ENCODE results near the gene MTMR10.
A peak's percentile ranks its signal among the peaks of the same experiment; 100 is the strongest.

Gene MTMR10

DNA sequence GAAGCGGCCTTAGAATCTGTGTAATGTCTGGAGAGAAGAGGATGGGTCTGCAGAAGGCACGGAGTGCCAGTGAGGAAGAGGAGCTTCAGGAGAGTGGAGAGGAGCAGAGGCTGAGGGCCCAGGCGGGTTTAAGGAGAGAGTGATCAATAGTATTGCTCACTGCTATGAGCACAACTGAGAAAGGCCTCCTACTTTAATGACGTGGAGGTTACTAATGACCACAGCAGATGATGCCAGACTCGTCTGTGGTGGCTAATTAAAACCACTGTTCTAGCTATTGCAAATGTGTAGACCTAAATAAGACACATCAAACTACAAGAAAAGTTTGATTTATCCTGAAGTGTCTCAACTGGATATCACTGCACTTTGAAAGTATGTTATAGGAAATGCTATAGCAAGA lies 33.2 kb downstream of the MTMR10 start:
- DNase-seq (ENCODE audit: low read depth, low spot score): no peak

DNA sequence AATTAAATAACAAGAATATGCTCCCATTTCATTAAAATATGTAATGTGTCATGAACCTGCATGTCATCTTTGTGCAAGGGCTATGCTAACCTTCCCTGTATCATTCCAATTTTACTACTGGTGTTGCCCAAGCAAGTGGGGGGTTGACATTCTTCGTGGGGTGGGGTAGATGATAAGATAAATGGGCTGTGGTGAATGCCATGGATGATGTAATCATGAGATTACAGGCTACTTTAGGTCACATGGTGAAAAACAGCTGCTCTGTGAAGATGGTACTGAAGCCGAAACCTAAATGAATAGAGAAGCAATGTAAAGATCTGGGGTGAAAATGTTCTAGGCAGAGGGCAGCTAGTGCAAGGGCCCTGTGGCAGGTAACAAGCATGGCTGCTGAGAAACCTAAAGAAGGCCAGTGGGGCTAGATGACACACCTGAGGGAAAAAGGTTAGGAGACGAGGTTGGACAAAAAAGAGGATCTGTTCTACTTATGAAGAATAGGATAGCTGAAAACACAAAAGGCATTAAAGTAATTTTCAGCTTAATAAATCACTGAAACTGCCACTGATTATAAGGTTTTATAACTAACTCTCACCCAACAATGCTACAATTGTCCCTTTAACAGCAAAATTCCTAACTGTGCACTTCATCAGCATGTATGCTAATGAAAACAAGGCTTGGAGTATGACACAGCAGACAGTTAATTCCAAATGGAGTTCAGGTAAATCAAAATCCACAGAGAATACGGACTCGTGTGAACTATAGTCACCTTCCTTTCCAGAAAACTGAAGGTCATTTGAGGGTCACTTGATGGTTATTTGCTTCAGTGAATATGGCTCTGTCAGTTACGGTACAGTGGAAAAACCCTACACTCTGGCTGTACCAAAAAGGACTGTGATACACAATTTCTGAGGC lies 35.0 kb downstream of the MTMR10 start:
- no peak for DNase-seq (ENCODE audit: low read depth, low spot score)

DNA sequence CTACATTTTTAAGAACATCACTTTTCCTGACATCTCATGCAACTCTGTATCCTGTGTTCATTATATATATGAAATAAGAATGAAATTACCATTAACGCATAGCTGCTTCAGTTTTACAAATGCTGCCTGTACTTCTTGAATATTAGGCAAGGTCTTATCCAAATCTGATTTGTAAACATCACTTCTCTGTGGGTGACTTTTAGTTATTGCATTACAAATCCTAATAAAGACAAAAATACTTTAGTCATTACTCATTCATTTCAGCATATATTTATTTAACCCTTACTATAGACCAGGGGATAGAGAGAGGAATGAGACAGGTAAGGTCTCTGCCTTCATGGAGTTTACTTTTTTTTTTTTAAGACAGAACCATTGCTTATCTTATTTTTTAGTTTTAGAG lies 36.8 kb downstream of the MTMR10 start:
- no peak for DNase-seq (ENCODE audit: low read depth, low spot score)

DNA sequence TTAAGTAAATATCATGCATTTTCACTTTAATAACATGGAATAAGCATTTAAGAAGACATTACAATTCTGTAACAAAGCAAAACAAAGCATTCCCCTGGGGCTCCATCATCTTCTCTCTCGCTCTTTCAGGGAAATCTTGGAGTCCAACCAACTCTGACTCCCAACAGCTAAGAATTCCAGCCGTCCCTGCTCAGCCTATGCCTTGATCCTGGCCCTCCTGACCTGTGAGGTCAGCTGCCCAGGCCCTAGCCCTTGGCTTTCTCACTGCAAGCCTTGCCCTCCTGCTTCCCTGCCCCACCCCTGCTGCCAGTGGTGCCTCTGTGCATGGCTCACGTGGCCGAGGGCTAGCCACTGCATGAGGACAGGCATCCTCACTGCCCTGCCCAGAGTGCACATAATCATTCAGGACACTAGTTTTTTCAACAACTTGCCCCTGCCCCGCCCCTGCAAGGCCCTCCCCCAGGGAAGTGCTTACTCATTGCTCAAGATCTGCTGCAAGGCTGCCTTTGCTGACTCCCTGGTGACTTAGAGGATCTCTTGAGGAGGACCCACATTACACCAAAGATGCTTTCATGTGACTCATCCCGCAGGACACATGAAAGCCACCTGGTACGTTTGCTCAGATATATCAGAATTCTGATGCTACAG lies 37.6 kb downstream of the MTMR10 start:
- peak; percentile 54 for DNase-seq (ENCODE audit: low read depth, low spot score)

DNA sequence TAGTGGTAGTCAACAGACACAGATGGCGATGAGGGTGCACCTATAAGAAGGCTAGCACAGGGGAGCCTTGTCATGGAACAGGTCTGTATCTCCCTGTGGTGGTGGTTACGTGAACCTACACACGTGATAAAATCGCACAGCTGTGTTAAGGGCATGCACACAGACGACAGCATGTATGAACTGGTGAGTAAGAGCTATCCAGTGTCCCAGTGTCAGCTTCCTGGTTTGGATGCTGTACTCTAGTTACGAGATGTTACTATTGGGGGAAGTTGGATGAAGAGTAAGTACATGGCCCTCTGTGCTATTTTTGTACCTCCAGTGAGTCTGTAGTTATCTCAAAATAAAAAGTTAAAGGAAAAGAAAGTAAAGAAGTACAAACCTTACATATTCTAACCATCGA lies 38.2 kb downstream of the MTMR10 start:
- no peak for DNase-seq (ENCODE audit: low read depth, low spot score)

DNA sequence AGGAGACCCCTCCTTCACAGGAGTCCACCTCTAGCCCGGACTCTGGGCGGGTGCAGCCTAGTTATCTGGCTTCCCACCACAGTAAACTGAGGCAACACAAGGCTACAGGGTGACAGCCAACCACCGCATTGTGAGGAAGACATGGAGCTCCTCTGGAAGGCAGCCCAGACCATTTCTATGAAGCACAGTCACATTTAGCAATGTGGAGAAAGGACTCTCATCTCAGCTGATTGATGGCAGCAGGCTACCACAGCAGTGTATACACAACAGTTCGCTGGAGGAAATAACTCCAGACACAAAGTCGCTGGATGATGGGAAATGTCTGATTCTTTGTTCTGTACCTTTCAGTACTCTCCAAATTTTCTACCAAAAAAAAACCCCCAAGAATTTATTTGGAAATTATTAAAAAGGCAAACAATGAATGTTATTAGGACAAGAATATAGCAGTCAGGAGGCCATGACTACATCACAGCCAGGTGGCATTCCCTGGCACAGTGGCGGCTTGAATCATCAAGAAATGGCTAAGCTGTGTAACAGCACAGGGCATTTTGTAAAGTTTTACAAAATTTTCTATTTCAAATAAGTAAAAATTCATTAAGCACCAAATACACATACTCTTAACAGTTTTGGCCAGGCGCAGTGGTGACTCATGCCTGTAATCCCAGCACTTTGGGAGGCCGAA lies 47.6 kb downstream of the MTMR10 start:
- no peak for DNase-seq (ENCODE audit: low read depth, low spot score)

DNA sequence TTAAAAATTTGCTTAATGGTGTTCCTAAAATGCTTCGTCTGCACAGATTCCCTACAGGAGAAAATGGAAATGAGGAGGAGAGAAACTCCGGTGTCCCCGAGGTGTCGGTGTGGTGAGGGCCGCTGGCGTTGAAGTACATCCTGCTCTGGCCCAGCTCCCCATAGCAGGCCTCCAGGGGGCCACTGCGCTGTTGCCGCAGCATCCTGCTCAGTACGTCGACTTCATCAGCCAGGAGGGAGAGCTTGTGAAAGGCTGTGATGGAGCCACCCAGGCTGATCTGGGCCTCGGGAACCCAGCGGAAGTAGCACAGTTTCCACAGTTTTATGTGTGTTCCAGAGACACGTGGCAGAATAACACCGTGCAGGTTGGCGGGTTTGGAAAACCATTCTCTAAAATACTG lies 49.9 kb downstream of the MTMR10 start:
- DNase-seq (ENCODE audit: low read depth, low spot score): peak; percentile 14

DNA sequence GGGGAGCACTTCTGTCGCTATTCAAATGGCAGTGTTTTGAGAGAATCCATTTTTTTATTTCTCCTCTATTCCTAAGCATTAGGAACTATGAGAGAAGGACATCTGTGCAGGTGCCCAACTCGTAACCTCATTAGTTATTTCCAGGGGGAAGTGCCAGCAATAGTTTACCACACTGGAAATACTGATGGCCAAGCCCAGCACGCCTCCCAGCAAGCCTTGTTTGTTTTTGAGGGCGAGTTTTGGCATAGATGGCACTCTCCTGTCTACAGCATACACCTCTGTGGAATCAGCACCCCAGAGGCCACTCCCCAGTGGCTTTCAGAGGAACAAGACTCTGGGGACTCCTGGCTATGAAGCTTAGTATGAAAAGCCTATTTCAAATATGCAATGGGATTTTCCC lies 51.1 kb downstream of the MTMR10 start:
- DNase-seq (ENCODE audit: low read depth, low spot score): no peak

DNA sequence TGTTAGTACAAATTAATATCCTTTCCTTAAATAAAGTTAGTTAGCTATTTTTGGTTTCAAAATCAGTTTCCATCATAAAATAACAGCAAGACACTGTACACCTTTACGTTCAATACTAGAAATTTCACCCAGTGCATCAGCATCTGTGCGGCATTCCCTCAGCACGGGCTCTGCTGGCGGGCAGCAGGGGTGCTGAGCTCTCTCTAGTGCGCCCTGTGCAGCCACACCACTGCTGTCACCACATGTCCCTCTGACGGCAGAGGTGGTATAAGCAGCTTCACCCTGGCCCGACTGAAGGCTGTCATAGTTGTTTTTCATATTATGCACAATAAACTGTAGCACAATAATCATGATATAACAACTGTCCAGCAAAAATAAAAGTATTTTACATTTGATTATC lies 52.3 kb downstream of the MTMR10 start:
- no peak for DNase-seq (ENCODE audit: low read depth, low spot score)

DNA sequence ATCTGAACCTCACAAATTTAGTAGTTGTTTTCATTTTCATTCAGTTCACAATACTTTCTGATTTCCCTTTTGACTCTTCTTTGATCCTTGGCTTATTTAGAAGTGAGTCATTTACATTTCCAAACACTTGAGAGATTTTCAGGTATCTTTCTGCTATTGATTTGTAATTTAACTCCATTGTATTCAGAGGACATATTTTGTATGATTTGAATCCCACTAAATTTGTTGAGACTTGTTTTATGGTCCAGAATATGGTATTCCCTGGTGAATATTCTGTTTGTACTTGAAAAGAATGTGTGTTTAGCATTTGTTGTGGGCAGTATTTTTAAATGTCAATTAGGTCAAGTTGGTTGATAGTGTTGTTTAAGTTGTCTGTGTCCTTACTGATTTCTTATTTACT lies 58.1 kb downstream of the MTMR10 start:
- DNase-seq (ENCODE audit: low read depth, low spot score): no peak

DNA sequence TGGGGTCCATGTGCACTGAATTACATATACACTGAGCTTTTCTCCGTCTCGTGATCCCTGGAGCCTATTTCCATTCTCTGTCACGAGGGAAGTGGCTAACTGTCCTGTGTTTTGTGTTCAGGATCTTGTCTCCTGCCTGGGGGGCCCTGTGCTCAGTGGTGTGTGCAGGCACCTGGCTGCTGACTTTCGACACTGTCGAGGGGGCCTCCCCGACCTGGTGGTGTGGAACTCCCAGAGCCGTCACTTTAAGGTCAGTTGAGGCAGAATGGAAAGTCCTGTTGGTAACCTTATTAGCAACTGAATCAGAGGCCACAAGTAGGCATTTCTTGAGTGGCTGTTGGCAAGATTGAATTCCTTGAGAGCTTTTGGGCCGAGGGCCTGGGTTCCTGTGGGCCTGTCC lies 61.0 kb downstream of the MTMR10 start:
- DNase-seq (ENCODE audit: low read depth, low spot score): no peak

DNA sequence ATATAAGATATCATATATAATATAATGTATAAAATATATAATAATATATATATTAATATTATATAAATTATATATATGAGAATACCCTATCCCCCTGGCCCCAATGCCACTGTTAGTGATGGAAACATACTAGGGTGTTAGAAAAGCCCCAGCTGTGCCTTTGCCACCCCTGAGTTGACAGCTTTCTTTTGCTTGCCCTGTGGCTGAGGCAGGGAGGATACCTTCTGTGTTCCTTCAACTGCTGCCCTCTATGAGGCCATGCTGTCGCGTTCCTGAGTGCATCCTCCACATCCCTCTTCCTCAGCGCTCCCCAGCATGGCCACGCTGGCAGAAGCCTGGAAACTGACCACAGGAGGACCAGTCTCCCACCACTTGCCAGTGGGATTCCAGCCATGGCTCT lies 61.4 kb downstream of the MTMR10 start:
- DNase-seq (ENCODE audit: low read depth, low spot score): no peak

DNA sequence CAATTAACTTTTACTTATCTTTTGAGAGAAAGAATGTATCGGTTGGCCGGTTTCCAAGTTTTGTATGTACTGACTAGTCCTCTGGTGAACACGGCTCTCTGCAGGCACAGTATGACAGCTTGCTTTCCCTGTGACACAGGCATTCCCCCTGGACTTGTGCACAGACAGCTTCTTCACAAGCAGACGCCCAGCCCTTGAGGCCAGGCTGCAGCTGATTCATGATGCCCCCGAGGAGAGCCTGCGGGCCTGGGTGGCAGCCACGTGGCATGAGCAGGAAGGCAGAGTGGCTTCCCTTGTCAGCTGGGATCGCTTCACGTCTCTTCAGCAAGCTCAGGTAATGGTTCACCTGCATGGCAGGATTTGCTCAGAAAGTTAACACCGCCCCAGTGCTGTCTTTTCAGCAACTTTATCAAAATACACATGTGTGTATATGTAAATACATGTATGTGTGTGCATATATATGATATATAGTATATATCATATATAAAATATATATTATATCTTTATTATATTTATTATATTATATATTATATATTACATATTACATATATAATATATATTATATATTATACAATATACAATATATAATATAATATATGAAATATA lies 62.3 kb downstream of the MTMR10 start:
- DNase-seq (ENCODE audit: low read depth, low spot score): no peak

DNA sequence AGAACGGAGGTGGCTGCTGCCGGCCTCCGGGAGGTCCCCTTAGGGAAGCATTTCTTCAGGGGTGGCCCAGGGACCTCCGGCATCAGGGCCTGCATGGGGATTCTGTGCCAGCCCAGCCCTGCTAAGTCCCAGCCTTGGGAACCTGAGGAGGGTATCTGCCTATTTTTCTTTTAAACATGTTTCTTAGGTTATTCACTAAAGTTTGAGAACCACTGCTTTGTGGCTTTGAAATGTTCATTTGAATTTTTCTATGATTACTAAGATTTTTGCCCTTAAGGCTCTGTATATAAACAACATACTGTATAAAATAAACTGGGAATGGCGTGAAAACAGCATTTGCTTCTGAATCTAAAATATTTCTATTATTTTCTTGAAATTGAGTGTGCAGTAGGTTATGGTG lies 63.4 kb downstream of the MTMR10 start:
- DNase-seq (ENCODE audit: low read depth, low spot score): no peak

DNA sequence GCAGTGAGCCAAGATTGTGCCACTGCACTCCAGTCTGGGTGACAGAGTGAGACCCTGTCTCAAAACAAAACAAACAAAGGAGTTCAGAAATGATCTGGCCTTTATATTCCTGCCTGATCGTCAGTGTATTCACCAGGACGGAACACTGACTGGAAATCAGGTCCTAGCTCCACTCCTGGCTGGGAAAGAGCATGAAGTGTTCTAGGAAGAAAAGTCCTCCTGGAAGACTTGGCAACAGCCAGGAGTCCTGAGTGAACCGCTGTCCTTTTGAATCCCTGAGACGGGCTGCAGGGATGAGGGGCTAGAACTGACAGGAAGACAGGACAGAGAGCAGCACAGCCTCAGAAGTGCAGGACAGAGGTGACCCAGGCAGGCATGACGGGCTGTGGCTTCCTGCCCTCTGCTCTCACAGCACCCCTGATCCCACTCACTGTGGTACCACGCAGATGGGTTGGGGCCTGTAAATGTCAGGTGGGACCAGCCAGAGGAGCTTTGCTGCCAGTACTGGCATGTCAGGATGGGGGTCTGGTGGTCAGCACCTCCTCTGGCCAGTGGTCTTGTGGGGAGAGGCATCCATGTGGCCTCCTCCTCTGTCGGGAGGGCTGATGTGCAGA lies 64.2 kb downstream of the MTMR10 start:
- DNase-seq (ENCODE audit: low read depth, low spot score): no peak

DNA sequence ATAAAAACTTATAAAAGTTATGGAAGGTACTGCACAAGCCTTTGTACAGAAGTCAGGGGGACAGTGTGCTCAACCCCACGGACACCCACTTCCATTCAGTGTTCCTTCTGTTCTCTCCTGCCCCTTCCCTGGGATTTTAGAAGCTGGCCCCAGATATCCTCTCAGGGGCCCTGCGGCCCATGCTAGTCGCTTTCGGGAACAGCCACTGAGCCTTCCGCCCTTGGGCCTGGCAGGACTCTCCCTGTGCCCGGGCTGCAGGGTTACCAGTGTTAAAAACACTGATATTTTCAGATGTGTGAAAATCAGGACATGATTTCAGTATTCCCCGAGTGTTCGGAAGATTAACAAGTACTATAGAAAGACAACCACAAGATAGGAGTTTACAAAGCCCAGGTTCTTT lies 65.3 kb downstream of the MTMR10 start:
- no peak for DNase-seq (ENCODE audit: low read depth, low spot score)

DNA sequence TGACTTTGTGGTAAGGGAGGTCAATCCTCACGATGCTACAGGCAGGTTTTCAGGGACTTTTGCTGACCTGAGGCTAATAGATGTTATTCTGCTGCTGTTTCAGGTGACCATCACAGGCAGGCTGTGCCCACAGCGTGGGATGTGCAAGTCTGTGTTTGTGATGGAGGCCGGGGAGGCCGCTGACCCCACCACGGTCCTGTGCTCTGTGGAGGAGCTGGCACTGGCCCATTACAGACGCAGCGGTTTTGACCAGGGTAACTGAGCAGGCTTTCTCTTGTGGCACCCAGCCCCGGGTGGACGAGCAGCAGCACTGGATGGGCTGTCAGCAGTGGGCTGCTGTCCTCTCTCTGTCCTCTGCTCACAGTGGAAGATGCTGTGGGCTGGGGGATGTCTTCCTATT lies 65.7 kb downstream of the MTMR10 start:
- DNase-seq (ENCODE audit: low read depth, low spot score): no peak

DNA sequence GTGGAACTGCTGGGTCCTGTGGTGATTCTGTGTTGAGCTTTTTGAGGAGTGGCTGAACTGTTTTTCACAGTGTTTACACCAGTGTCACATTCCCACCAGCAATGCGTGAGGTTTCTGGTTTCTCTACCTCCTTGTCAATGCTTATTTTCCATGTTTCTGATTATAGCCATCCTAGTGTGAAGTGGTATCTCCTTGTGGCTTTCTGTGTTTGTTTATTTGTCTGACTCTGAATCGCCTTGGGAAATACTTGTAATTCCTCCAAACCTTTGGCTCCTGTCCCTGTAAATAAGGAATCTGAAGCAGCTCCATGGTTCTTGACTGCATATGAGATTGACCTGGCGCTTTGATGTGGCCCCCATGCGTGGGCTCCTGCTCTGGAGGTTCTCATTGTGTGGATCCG lies 67.1 kb downstream of the MTMR10 start:
- DNase-seq (ENCODE audit: low read depth, low spot score): no peak

DNA sequence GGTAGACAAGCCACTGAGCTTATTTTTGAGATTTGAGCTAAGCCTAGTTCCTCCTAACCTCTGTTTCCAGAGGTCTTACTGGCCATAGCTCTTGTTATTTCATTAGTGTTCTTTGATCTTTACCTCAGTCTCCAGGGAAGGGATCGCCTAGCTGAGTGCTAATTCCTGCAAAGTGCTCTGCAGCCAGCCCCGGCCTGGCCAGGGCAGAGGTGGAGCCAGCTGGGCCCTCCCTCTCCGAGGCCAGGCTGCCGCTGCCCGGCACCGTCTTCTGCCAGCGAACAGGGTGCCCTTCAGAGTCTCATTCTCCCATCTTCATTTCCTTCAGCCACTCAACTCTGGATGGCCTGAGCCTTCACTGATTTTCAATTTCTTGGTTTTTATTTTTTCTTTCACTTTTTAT lies 68.0 kb downstream of the MTMR10 start:
- DNase-seq (ENCODE audit: low read depth, low spot score): peak; percentile 17

DNA sequence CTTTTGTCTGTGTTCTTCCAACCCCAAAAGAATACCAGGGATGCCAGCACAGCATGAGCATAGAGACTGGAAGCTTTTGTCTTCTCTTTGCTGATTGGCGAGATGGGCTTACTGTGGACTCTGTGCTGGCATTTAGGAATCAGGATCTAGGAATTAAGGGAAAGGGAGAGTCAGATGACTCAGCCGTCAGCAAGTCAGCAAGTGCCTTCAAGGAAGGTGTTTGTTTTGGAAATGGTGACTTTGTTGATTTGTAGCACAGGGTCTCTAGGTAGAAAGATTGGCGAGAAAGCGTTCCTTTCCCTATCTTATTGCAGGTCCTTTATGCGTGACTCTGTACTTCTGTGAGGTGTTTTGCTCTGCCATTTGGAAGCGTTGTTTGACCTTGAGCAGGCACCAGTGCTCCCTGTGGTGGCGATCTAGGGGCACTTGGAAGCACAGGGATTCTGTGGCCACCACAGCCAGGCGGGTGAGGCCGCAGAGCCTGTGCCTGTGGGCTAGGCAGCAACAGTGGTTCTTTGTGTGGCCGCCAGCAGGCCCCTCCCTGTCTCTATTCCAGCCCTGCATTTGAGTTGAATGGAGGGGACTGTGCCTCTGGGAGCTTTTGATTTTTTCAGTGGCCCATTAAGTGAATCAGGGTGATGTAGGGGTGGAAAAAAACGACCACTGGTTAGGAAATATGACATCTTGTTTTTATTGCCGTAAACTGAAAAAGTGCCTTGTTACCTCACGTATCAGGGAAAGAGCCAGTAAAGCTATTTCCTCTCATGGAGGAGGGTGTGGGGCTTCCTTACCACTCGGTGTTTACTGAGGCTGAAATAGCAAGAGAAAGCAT lies 68.7 kb downstream of the MTMR10 start:
- DNase-seq (ENCODE audit: low read depth, low spot score): peak; percentile 74

Data from ELF-1 (cell line).